ENCODE measurements around the gene ADCY3. TPM values are rescaled to one million over a fixed set of nuclear protein-coding genes. Genes with fewer than 3 reads are reported as not detected.

Gene ADCY3
- total RNA-seq, 1 experiment from 2014 or later: 11.3 TPM

DNA sequence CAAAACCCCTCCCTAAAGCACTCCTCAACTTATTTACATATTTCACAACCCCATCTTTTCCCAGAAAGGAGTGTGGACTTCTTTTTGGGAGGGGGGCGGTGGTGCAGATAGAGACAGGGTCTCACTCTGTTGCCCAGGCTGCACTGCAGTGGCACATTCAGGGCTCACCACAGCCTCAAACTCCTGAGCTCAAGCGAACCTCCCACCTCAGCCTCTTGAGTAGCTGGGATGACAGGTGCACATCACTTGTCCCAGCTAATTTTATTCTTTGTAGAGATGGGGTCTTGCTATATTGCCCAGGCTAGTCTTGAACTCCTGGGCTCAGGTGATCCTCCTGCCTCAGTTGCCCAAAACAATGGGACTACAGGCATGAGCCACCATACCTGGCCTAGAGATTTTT lies 44.1 kb downstream of the ADCY3 start:
- no peak for DNase-seq (ENCODE audit: low spot score)

DNA sequence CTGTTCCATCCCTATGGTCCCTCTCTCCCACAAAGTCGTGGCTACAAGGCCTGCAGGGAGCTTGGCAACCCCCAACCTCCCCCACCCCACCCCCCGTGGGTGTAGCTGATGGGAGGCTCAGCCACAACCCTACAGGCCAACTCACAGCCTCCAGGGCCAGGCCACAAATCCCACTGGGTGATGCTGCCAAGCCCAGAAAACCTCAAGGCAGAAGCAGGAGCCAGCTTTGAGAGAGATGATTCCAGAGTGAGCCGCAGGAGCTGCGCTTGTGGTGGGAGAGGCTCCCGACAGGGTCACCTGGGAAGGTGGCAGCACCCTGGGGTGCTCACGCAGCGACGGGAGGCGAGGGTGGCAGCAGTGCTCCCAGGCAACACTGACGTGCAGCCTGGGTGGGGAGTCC lies 44.8 kb downstream of the ADCY3 start:
- no peak for DNase-seq (ENCODE audit: low spot score)

DNA sequence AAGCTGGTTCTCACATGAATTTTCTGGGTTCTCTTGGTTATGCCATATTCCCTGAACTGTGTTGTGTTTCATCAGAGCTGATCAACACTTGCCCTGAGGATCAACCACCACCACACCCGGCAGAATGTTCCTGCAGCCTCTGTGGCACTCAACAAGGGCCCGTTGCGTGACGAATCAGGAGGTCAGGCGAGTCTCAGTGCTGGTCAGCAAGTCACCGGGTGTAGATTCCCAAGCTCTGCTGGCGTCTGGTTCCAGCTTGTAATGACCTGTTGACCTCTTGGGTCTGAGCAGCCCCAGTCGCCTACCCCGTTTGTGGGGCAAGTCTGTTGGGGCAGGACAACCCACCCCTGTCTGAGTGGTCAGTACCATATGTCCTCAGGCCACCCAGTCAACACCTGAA lies 46.0 kb downstream of the ADCY3 start:
- no peak for DNase-seq (ENCODE audit: low spot score)

DNA sequence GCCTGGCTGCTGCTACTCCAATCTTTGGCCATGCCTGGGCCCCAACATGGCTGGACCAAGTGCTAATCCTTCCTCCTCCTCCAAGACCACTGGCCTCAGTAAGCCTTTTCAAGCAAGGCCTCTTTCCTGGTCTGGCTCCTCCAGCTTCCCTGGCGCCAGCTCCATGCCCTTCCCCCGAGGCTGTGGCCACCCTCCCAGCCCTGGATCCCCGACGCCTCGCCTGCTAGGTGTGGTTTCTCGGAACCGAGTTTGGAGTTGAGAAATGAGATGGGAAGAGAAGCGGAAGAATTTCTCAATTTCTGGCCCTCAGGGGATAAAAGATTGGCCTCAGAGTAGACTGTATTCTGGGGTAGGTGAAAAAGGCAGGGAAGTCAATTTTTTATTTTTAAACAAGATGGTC lies 46.4 kb downstream of the ADCY3 start:
- DNase-seq (ENCODE audit: low spot score): no peak

DNA sequence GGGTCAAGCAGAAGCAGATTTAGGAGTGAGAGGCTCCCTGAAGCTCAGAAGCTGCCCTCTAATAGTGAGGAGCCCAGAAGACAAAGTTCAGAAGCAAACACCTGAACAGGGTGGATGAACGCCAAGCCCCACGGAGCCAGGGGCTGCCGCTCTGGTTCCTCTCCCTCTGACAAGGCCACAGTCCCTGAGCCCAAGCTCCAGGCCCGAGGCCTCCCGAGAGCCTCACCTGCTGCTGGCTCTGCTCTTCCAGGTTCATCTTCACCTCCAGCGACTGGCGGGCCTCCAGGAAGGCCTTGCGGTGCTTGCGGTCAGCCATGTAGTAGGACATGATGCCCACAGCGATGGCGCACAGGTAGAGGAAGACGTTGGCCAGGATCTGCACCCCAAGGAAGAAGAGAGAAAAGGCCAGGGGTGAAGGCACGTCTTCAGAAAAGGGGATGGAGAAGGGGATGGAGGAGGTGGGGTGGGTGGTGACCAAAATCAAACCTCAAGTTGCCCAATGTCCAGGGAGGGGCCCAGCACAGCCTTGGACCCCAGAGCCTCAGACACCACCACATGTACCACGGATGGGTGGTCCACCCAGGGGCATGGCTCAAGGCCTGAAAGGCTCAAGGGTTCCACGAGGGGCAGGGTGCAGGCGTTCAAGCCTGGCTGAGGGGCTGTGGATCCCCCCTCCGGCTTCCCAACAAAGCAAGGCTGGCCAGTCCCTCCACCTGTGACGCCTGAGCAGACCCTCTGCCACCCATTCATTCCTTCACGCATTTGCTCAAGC lies 47.5 kb downstream of the ADCY3 start:
- no peak for DNase-seq (ENCODE audit: low spot score)

DNA sequence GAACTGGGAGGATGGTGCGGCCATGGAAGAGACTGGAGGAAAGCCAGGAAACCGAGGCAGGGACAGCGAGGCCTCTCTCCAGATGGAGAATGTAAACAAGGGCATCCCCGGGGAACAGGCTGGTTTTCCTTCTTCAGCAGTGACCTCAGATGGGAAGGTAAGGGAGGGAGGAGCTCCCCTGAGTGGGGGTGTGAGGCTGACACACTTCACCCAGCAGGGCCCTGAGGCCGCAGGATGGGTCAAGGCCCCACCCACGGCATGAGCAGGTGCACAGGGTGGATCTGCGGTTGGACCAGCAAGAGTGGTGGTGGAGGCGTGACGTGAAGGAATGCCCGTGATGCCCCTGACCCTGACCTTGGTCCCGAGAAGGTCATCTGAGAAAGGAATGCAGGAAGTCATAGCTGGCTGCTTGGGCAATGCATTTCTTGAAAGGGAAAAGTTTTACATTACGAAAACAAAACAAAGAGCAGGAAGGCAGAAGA lies 48.1 kb downstream of the ADCY3 start:
- DNase-seq (ENCODE audit: low spot score): no peak

DNA sequence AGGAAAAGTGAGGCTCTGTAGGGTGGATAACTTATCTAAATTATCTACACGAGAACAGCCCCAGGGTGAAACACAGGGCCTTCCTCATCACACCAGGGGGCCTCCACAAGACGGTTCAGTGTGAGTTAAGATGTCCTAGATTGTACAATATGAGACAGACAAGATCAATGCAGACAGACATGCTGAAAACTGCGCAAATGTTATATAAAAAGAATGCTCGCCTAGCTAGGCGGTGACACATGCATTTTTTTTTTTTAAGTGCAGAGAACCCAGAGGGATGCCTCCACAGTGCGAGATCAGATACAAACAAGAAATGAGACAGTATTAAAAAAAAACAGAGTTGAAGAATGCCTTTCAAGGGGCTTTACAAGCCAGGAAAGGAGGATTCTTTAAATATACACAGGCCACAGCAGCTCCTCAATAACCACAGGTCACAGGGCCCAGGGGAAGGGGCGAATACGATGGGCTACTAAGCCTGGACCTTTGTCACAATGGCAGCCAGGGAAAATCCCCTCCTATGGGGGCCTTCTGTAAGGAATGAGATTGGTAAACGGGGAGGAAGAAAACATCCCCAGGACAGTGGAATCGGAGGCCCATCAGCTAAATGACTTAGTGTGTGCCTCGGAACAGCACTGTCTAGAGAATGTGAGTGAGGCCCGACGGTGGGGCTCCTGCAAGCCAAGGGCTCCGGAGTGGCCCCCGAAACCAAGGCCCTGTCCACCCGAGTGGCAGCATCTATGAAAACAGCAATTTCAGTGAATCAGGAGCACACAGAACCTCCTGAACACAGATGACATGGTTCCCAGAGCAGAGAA lies 48.9 kb downstream of the ADCY3 start:
- no peak for DNase-seq (ENCODE audit: low spot score)

DNA sequence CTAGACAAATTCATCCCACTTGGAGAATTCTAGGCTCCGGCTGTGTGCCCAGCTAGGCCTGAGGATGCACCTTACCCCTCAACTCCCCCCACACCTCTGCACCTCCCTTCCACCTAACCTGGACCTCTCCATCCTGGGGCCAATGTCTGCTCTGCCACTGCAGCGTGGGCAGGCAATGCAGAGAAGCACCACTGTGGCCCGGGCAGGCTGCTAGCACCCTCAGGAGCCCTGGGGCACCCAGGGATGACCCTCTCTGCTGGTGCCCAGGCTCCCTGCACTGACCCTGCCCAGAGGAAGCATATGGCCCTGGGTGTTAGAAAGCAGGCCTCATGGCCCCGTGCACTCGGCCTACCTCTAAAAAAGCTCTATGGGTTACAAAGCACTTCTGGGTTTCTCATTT lies 49.6 kb downstream of the ADCY3 start:
- no peak for DNase-seq (ENCODE audit: low spot score)

DNA sequence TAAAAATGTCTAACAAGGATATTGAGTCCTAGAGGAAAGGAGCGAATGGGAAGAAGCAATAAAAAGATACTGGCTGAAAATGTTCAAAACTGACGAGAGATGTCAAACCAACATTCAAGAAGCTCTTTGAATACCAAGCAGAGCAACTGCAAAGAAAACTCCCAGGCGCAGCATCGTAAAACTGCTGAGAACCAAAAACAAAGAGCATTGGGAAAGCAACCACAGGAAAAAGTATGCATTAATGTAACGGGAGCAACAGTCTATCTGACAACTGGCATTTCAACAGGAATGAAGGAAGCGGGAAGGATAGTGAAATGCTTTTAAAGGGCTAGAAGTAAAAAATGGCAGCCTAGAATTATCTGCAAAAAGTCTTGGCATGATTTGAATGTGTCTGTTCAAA lies 53.1 kb downstream of the ADCY3 start:
- DNase-seq (ENCODE audit: low spot score): no peak

DNA sequence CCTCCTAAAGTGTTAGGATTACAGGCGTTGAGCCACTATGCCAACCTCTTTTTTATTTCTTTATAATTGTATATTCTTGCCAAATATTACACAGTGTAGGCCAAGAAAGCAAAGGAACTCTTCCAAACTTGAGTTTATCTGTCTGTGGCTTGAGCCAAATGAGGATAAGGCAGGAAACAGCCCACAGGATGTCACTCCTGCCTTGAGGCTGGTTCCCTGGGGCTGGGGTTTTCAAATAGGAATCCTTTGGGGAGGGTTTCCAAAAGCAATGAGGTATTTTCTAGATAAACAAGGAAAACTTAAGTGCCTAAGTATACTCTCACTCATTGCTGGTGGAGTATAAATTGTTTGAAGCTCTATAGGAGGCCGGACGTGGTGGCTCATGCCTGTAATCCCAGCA lies 56.4 kb downstream of the ADCY3 start:
- no peak for DNase-seq (ENCODE audit: low spot score)

DNA sequence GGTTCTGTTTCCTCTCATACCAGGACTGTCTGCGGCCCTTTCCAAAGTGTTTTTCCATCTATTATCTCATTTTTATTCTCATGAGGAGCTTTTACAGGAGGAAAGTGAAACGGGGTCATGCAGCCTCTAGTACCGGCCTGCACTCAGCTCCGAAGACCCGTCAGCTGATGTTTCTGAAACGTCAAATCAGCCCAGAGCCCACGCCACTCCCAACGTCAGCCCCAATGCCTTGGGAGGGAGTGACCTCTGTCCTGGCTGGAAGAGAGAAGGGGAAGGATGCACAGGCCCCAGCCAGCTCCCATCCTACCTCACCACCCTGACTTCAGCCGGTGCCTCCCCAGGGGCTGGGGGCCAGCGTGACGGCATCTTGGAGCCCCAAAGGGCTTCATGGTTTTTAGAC lies 58.5 kb downstream of the ADCY3 start:
- no peak for DNase-seq (ENCODE audit: low spot score)

DNA sequence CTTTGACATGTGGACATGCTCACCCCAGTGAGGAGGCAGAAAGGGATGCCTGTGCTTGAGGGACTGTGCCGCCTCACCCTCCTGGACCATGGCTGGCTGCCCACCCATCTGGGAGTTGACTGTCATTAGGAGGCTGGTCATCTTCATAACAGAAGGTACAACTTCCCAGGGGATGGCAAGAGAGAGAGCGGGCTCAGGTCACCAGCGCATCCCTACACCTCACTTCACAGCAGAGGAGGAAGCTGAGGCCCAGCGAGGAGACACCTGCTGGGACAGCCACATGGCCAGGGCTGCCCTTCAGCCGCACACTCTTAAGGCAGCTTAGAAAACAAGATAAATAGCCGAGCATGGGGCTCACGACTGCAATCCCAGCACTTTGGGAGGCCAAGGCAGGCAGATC lies 59.4 kb downstream of the ADCY3 start:
- DNase-seq (ENCODE audit: low spot score): no peak

DNA sequence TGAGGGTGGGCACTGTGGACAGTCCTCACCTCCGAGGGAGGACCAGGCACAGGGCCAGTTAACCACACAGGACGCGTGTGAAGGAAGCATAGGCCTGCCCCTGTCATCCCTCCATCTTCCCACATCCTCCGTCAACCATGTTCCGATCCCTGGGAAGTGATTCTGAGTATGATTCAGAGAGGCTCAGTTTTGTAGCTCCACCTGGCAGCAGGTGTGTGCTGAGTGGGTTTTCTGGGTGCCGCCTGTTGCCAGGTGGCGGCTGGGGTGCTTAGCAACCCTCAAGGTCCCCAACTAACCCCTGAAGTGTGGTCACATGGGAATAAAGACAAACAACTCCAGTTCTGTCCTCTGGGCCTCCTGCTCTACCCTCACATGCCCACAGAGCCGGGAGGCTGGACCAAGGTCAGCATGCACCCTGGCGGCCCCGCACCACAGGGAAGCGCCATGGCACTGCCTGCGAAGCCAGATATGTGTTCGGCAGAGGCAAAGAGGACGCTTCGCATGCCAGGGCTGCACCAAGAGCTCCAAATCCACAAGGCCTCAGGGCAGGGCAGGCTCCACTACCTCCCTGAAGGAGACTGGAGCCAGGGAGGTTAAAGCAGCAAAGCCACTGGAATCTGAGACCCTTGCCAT lies 60.0 kb downstream of the ADCY3 start:
- DNase-seq (ENCODE audit: low spot score): no peak

DNA sequence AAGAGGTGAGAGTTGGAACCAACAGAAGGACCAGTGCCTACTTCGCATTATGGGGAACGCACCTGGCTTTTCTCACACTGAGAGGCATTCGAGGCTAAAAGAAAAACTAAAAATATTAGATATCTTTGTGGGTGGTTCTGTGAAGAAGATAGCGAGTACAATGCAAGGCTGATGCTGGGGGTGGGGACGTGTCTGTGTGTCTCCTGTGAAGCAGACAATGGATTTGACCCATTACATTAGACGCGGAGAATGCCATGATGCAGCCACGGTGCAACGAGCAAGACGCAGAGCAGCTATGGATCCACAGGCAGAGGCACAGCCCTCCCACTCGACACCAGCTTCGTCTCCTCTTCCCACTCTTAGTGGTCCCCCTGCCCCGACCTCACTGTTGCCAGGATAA lies 61.0 kb downstream of the ADCY3 start:
- DNase-seq (ENCODE audit: low spot score): no peak

DNA sequence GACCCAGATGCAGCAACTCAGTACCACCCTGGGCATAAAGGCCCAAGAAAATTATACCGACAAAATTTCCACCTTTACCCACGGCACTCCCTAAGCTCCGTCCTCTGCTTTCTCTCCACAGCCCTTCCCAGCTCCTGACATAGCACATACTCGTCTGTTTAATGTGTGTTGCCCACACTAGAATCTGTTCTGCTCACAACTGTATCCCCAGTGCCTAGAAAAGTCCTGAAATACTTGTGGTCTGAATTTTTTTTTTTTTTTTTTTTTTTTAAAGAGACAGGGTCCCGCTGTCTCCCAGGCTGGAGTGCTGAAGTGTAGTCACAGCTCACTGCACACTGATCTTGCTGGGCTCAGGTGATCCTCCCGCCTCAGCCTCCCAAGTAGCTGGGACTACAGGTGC lies 62.3 kb downstream of the ADCY3 start:
- no peak for DNase-seq (ENCODE audit: low spot score)

DNA sequence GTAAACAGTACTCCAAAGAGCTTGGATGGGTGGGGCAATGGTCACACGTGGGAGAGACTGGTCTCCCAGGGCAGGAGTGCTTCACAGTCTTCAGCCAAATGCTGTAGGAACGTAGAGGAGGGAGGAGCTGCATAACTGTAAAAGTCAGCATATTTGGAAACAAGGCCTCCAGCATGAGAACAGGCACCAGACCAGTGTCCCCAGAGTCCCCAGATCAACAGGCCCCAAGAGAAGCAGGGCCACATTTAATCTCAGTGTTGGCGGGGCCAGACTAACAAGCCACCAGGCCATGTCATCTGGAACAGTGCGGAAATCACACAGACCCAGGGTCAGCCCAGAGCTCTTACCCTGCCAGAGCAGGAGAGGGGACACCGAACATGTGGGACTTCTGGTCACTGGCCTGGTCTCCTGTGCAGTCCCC lies 63.2 kb downstream of the ADCY3 start:
- DNase-seq (ENCODE audit: low spot score): no peak

DNA sequence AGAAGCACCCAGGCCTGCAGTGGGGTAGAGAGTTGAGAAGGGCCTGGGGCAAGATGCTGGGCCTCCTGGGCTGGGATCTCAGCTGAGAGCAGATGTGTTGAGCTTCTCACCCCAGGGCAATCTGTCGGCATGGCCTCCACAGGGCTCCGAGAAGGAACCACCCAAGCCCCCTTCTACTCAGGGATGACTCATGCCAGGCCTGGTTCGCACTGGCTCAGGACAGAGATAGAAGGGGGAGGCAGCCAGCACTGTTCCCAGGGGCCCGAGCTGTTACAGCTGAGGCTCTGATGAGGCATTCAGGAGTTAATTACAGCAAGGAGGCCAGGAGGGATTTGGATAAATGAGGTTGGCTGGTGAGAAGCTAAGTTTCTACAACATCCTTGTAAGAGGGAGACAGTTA lies 64.3 kb downstream of the ADCY3 start:
- DNase-seq (ENCODE audit: low spot score): no peak

DNA sequence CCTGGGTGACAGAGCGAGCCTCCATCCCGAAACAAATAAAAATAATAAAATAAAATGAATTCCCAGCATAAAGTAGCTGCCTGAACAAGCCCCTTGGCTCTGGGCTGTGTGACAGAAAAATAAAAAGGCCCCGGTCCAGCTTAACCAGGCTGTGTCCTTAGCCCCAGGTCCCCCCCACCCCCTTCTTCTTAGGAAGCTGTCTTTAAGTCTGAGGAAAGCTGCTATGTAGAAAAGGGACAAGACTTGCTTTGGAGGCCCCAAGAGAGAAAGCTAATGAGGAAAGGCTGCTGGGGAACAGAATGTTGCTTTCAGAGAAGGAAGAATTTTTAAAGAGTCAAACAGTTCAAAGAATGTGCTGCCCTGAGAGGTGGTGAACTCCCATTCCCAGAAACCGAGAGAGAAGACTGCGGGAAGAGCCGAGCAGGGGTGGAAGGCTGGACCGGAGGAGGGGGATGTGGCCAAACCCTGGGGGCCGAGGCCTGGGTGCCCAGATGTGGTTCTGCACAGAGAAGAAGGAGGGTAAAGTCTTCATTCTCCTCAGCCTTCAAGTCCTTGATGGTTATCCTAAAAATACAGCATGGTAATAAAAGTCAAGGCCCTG lies 64.9 kb downstream of the ADCY3 start:
- DNase-seq (ENCODE audit: low spot score): no peak

DNA sequence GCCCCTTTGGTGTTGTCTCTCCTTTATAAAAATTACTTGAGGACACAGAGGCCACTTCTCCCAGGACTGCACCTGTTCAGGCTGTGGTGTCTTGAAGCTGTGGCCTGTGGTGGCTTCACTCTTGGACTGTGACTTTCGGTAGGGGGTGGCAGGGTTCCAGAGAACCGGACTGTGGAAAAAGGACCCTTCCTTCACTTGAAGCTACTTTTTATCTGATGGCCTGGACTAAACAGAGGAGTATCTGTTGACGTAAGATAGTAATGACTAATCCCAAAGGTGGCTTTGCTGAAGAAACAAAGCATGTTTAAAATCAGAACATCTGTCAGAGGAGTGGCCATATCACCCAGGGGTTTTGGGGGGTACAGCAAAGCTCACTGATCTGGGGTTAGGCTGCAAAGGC lies 66.0 kb downstream of the ADCY3 start:
- no peak for DNase-seq (ENCODE audit: low spot score)

DNA sequence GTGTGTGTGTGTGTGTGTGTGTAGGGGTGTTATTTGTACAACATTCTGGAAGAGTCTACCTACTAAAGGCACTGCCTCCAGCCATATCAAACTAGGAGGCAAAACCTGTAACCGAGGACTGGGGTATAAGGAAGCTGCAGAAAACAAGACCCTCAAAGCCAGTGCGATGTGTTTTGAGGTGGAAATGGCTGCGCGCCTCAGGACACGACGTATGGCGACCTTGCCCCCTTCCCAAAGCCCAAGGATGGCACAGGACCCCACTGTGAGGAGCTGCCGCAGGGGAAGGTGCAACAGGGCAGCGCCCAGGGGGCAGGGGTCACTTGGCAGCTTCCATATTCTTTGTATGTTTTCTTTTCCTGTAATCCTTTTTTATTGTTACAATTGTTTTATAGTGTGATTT lies 67.0 kb downstream of the ADCY3 start:
- no peak for DNase-seq (ENCODE audit: low spot score)

DNA sequence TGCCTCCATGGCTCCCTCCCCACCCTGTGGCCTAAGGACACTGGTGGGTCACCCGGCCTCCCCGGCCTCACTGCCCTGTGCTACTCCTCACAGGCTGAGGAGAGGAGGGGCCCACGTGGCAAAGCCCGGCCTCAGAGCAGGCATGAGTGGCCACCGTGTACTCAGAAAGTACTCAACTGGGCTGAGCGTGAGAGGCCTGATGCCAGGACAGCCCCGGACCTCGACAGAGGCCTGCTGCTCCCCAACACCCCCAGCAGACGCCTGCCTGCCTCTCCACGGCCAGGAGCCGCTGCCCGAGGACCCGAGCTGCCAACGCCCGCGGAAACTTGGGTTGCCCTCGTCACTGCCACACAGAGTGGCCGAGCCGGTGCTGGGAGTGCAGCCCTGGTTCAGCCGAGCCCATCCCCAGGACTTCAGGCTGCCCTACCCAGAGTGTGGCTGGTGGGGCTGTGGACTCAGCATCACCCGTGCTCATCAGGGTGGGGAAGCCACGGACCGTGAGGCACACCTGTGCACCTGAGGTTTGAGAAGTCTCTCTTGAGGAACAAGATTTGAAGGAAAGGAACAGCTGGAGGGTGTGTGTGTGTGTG lies 67.5 kb downstream of the ADCY3 start:
- DNase-seq (ENCODE audit: low spot score): no peak

DNA sequence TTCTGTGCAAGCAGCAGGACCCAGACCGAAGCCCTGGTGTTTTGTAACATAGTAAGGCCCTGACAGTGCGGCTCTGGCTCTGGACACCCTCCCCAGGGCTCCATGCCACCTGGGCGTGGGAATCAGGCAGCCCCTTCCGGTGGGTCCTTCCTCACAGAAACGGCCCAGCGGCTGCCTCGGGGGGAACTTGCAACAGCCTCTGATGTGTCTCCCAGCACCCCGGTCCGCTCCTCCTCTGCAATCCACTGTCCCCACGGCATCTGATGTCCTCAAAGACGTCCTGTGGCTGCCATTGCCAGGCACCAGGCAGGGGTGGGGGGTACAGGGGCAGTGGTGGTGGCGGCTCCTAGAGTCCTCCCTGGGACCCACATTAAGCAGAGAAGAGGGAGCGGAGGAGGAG lies 68.0 kb downstream of the ADCY3 start:
- no peak for DNase-seq (ENCODE audit: low spot score)
